Measurements from ENCODE around the gene ELP2. TPM values are rescaled to one million over a fixed set of nuclear protein-coding genes. Genes with fewer than 3 reads are reported as not detected.

ELP2 gene
- total RNA-seq, 1 donor from 2014 or later = 9.7 TPM

GRCh38 chr18:36196238-36196995 lies 66.7 kb downstream of the ELP2 start:
- no peak for DNase-seq (ENCODE audit: low spot score in 2 of 2)
- H3K4me1 ChIP-seq = no peaks in the 10 kb centered on the region
- H3K4me3 ChIP-seq = no peak overlapping the region
- no peaks in the 10 kb centered on the region for H3K27me3 ChIP-seq
- intact Hi-C loops (cut with DNase I) = no loop called here
- no peaks in the 10 kb centered on the region for H3K36me3 ChIP-seq
- H3K27ac ChIP-seq = no peak overlapping the region
- no peaks in the 10 kb centered on the region for H3K9me3 ChIP-seq
- no peak for TF ChIP-seq CTCF (IDR thresholded peaks at IDR 0.05)

- intact Hi-C loops (cut with DNase I) = no loop called here
- no peak for DNase-seq (ENCODE audit: low spot score in 2 of 2)
- Histone ChIP-seq H3K36me3 (no peaks in the 10 kb centered on the region), H3K4me1 (no peaks in the 10 kb centered on the region), H3K27ac (no peak overlapping the region), H3K4me3 (no peak overlapping the region), H3K27me3 (no peaks in the 10 kb centered on the region), H3K9me3 (no peaks in the 10 kb centered on the region)
- TF ChIP-seq CTCF (IDR thresholded peaks at IDR 0.05) = no peak
Observed at GRCh38 chr18:36197511-36198166, 67.9 kb downstream of the ELP2 start.

GRCh38 chr18:36199691-36200295 lies 70.1 kb downstream of the ELP2 start:
- H3K27ac ChIP-seq = no peak overlapping the region
- H3K27me3 ChIP-seq = no peaks in the 10 kb centered on the region
- no peaks in the 10 kb centered on the region for H3K9me3 ChIP-seq
- H3K4me1 ChIP-seq = no peaks in the 10 kb centered on the region
- DNase-seq (ENCODE audit: low spot score in 2 of 2) = no peak
- intact Hi-C loops (cut with DNase I) = no loop called here
- no peak overlapping the region for H3K4me3 ChIP-seq
- no peaks in the 10 kb centered on the region for H3K36me3 ChIP-seq
- TF ChIP-seq CTCF (IDR thresholded peaks at IDR 0.05) = no peak

- Histone ChIP-seq H3K36me3 (no peaks in the 10 kb centered on the region), H3K4me3 (no peak overlapping the region), H3K9me3 (no peaks in the 10 kb centered on the region), H3K27ac (no peak overlapping the region), H3K4me1 (no peaks in the 10 kb centered on the region), H3K27me3 (no peaks in the 10 kb centered on the region)
- intact Hi-C loops (cut with DNase I) = no loop called here
- TF ChIP-seq CTCF (IDR thresholded peaks at IDR 0.05) = no peak
- no peak for DNase-seq (ENCODE audit: low spot score in 2 of 2)
Observed at GRCh38 chr18:36200354-36200771, 70.7 kb downstream of the ELP2 start.

GRCh38 chr18:36201765-36202164 lies 72.1 kb downstream of the ELP2 start:
- H3K4me3 ChIP-seq = no peak overlapping the region
- DNase-seq (ENCODE audit: low spot score in 2 of 2) = no peak
- H3K27me3 ChIP-seq = no peaks in the 10 kb centered on the region
- H3K27ac ChIP-seq = no peak overlapping the region
- no peaks in the 10 kb centered on the region for H3K4me1 ChIP-seq
- H3K36me3 ChIP-seq = no peaks in the 10 kb centered on the region
- no peak for TF ChIP-seq CTCF (IDR thresholded peaks at IDR 0.05)
- intact Hi-C loops (cut with DNase I) = no loop called here
- H3K9me3 ChIP-seq = no peaks in the 10 kb centered on the region
